Psoas muscle (tissue), 8 donors: Measurements from ENCODE around the gene GJB3. TPM values are rescaled to one million over a fixed set of nuclear protein-coding genes. Genes with fewer than 3 reads are reported as not detected.
A peak's percentile ranks its signal among the peaks of the same experiment; 100 is the strongest.

Source experiments
- ATAC-seq, 4 donors: fragments of 200-7000 bp; cut with Tn5 transposase; one replicate each; pipeline ENCODE4 v1.9.1; 2020; ENCODE audit warnings: moderate library complexity in 3 of 4, mild to moderate bottlenecking in 2 of 4
- DNase-seq, 2 donors: peaks; one replicate each; pipeline ENCODE4 v3.0.0-alpha.2; 2020
- H3K27ac ChIP-seq: fragments of 200-600 bp; one replicate; pipeline ENCODE4 v1.8.0; 2022
- H3K27me3 ChIP-seq, 3 donors: fragments of 200-600 bp in 1 of 3; one replicate each; pipeline versions ENCODE4 v1.6.1 to v1.8.0; 2013 to 2022; ENCODE audit warnings: low read length in 2 of 3, mild to moderate bottlenecking in 2 of 3, moderate library complexity in 1 of 3; ENCODE audit not compliant: insufficient read depth in 3 of 3
- H3K36me3 ChIP-seq, 2 donors: fragments of 200-600 bp in 1 of 2; one replicate each; pipeline versions ENCODE4 v1.6.1 to v1.8.0; 2013 to 2022; ENCODE audit warnings: low read depth in 1 of 2, mild to moderate bottlenecking in 1 of 2, moderate library complexity in 1 of 2; ENCODE audit not compliant: insufficient read depth in 1 of 2
- H3K4me1 ChIP-seq: fragments of 200-600 bp; one replicate; pipeline ENCODE4 v1.8.0; 2022
- H3K4me3 ChIP-seq: fragments of 200-600 bp; one replicate; pipeline ENCODE4 v1.8.0; 2022; ENCODE audit warnings: mild to moderate bottlenecking
- H3K9me3 ChIP-seq: fragments of 200-600 bp; one replicate; pipeline ENCODE4 v1.8.0; 2022
- WGBS, 3 donors: extraction: QIAGEN DNeasy Blood & Tissue Kit; methylation state at CpG; one replicate each; pipeline versions ENCODE4 v1.1.6 to v1.1.7; 2013; 5-methylcytosine and 5-hydroxymethylcytosine counted together
- intact Hi-C, 2 donors: fragments of 100-400 bp; cut with DNase I; formaldehyde crosslinking; loops; one replicate each; pipeline versions ENCODE4 v1.11.0 to v1.14.2; 2022
- polyA plus RNA-seq, 3 donors: library from polyadenylated mRNA; stranded (reverse); fragments of 200-250 nt; gene quantifications; one replicate each; pipeline ENCODE4 v1.2.3, GENCODE V29; 2013
- total RNA-seq, 4 donors: library from RNA; stranded (reverse); fragmentation: NEBNext Ultra II Directional in 2 of 4; extraction: Animal tissue kit (Norgen Biotek cat#: 25700) in 2 of 4; gene quantifications; one replicate each; pipeline versions ENCODE4 v1.2.1 to v1.2.4, GENCODE V29; 2021 to 2023
- TF ChIP-seq, protein P1 (sequence below): fragments of 200-600 bp; IDR thresholded peaks from one replicate; pipeline ENCODE4 v1.8.0; 2022; ENCODE audit warnings: antibody characterized with exemption
- donor health status: healthy with polysubstance abuse.
- donor health status: DM: no; HTN: no; CAD: no; lungs with moderate emphysema.
- donor health status: Bipolar disorder and iron deficiency.
- donor health status: healthy.
- donor health status: DM: yes; HTN: yes; CAD: no.
- donor health status: DM: no; HTN: no; CAD: no.
- donor health status: DM: no; HTN: no; CAD: no.
- donor health status: DM: yes; HTN: yes; CAD: no.

GJB3 gene
- total and polyA plus RNA-seq, 7 donors = 0.03 TPM; not detected in 5

DNA sequence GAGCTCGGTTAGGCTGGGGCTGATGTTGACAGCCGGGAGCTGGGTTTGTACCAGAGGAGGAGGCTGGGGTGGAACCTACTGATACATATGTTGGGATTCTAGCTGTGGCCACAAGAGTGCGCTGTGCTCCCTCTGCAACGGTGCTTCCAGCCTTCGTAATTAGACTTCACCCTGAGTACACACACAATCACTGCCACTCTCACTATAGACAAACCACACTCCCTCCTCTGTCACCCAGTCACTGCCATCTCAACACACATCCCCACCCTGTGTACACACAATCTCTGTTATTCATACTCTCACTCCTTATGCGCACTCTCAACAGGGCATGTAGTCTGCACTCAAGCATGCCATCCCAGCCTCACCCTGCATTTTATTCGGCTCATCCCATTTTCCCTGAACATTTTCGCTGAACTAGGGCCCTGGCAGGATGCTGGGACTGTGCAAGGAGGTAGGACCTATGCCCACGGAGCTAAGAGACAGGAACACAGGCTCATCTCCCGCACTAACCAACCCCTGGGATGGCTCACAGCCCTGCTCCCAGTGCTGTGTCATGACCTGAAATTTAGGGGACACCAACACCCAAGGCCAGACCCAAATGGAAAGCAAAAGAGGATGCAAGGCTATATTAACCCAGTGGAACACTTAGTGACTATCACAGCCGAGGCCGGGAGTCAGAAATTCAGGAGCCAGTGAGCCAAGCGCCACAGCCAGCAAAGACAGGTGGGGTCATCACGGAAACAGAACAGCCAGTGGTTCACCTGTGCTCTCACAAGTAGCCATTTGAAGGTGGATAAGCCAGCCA is 5.7 kb downstream of the GJB3 start:
- WGBS, 3 donors = 44 to 50% (median 45%) methylated on average over 14 of the region's 14 CpGs
- H3K27ac ChIP-seq = no peak overlapping the region
- H3K4me1 ChIP-seq = peaks cover 7% of the 10 kb centered on the region
- no peaks in the 10 kb centered on the region for H3K36me3 ChIP-seq
- no peak overlapping the region for H3K4me3 ChIP-seq
- intact Hi-C loops = loop anchor here (1.0 to 5.0 kb wide), 4 partner anchors 66 to 81 kb away; no protein-coding TSS in a partner anchor
- TF ChIP-seq, protein P1, sequence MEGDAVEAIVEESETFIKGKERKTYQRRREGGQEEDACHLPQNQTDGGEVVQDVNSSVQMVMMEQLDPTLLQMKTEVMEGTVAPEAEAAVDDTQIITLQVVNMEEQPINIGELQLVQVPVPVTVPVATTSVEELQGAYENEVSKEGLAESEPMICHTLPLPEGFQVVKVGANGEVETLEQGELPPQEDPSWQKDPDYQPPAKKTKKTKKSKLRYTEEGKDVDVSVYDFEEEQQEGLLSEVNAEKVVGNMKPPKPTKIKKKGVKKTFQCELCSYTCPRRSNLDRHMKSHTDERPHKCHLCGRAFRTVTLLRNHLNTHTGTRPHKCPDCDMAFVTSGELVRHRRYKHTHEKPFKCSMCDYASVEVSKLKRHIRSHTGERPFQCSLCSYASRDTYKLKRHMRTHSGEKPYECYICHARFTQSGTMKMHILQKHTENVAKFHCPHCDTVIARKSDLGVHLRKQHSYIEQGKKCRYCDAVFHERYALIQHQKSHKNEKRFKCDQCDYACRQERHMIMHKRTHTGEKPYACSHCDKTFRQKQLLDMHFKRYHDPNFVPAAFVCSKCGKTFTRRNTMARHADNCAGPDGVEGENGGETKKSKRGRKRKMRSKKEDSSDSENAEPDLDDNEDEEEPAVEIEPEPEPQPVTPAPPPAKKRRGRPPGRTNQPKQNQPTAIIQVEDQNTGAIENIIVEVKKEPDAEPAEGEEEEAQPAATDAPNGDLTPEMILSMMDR = peak; percentile 83
- peak; percentile 74 to 89 (median 78) for ATAC-seq
- H3K9me3 ChIP-seq = no peaks in the 10 kb centered on the region
- peak; percentile 44 to 67 for DNase-seq
- peaks cover 0 to 17% (median 9%) of the 10 kb centered on the region in 3 donors for H3K27me3 ChIP-seq

DNA sequence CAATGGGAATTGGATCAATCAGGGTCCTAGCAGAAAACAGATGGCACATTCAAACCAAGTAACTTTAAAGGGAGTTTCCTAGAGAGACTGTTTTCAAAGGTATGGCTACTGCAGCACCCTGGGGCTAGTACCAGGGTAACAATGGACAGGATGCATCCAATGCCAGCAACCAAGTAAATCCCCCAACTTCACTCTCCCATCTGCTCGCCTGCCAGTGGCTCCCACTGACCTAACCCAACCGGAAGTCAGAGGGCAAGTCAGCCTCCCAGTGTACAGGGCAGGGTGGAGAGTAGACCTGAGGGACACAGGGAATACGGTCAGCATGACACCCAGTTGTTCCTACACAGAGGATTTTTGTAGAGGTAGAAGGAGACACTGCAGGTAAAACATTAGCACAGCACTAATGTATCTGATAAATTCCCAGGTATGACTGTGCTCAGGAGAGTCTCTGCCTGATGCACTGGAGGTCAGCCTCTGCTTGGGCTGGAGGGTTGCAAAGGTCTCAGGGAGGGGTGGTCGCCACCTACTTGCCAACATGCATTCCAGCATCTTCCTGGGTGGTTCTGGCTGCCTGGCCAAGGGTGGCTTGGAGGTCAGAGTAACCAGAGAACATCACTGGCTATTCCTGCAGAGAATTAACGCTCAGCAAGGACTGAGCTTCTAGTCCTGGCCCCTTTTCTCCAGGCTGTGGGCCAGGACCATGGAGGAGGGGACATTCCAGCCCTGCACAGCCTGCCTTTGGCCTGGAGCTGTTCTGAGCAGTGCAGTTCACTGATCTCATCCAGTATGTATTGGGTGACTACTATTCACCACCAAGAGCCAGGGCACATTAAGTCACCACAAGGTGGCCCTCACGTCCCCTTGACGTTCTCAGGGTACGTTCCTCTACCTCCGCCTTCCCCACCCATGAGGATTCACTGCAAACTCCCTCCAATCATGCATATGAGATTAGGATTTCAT is 6.7 kb downstream of the GJB3 start:
- Histone ChIP-seq H3K36me3 (no peaks in the 10 kb centered on the region), H3K4me3 (no peak overlapping the region), H3K27ac (no peak overlapping the region), H3K9me3 (no peaks in the 10 kb centered on the region), H3K27me3 (peaks cover 0 to 7% (median 2%) of the 10 kb centered on the region in 3 donors), H3K4me1 (peaks cover 7% of the 10 kb centered on the region)
- ATAC-seq (peak in 2 of 4 donors; percentile 12 to 51), DNase-seq (no peak)
- intact Hi-C loops = loop anchor here (2.0 to 5.0 kb wide), 3 partner anchors 65 to 80 kb away; no protein-coding TSS in a partner anchor
- TF ChIP-seq, protein P1 = no peak
- WGBS, 3 donors = 34 to 41% (median 38%) methylated on average over 8 to 9 of the region's 9 CpGs

DNA sequence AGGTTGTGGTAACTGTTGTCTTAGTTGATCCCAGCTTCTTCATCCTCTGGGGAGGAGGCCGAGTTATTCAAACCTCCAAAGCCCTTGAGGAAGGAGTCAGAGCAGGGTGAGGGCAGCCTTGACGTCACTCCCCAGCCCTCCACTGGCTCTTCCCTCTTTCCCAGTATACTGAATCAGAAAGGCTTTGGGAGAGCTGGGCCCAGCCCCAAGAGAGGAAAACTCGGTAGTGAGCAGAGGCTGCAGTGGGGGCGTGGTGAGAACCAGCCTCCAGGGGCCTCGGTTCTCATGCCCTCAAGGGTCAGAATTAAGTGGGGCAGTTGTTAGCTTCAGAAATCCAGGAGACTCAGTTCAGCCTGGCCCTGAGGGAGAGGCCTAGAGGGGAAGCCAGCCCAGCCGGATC is 10.0 kb downstream of the GJB3 start:
- peaks cover 0 to 19% of the 10 kb centered on the region in 2 donors for H3K36me3 ChIP-seq
- peaks cover 7% of the 10 kb centered on the region for H3K4me1 ChIP-seq
- H3K27me3 ChIP-seq = peaks cover 0 to 4% (median 0%) of the 10 kb centered on the region in 3 donors
- WGBS, 3 donors = 62 to 64% (median 62%) methylated on average over 6 of the region's 6 CpGs
- intact Hi-C loops = no loop called here
- ATAC-seq (peak in 1 of 4 donors; percentile 12), DNase-seq (no peak)
- H3K4me3 ChIP-seq = no peak overlapping the region
- TF ChIP-seq, protein P1 = no peak
- H3K9me3 ChIP-seq = no peaks in the 10 kb centered on the region
- H3K27ac ChIP-seq = peak overlapping the region; percentile 23

DNA sequence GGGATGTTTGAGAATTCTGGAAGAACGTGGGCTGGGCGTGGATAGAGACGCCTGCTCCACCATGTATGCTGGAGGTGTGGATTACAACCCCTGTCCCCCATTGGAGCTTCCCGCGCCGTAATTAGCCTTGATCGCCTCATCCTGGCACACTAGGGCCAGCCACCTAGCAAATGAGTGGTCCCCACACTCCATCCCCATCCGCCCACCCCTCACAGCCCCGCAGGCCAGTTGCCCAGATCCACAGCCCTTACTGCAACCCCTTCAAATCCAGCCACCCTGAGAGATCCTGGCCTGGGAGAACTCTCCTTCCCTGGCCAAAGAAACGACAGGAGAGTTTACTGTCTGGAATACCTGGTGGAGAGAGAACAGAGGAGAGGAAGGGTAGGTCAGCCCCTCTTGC is 11.4 kb downstream of the GJB3 start:
- Histone ChIP-seq H3K36me3 (peaks cover 0 to 30% of the 10 kb centered on the region in 2 donors), H3K9me3 (no peaks in the 10 kb centered on the region), H3K4me1 (peaks cover 7% of the 10 kb centered on the region), H3K27ac (peak overlapping the region; percentile 50), H3K27me3 (peaks cover 0 to 4% (median 0%) of the 10 kb centered on the region in 3 donors), H3K4me3 (peak overlapping the region; percentile 63)
- ATAC-seq (no peak), DNase-seq (no peak)
- TF ChIP-seq, protein P1 = no peak
- intact Hi-C loops = no loop called here
- 48 to 54% (median 53%) methylated on average over 10 of the region's 10 CpGs for WGBS, 3 donors
